Measurements from ENCODE around the gene MPDZ.

The MPDZ gene

GRCh38 chr9:13190040-13190439 is 89.5 kb downstream of the MPDZ start:
- no peak overlapping the region for H3K4me3 ChIP-seq (ENCODE audit: low read depth, low read length)
- no peak for DNase-seq (ENCODE audit: low read depth)
- TF ChIP-seq CTCF (IDR thresholded peaks at IDR 0.05; ENCODE audit: control insufficient read depth, extremely low read depth, insufficient read depth) = no peak

- no peak for TF ChIP-seq CTCF (IDR thresholded peaks at IDR 0.05; ENCODE audit: control insufficient read depth, extremely low read depth, insufficient read depth)
- no peak overlapping the region for H3K4me3 ChIP-seq (ENCODE audit: low read depth, low read length)
- no peak for DNase-seq (ENCODE audit: low read depth)
Measured at GRCh38 chr9:13189362-13189761, 90.1 kb downstream of the MPDZ start.

GRCh38 chr9:13186774-13187173 is 92.7 kb downstream of the MPDZ start:
- TF ChIP-seq CTCF (IDR thresholded peaks at IDR 0.05; ENCODE audit: control insufficient read depth, extremely low read depth, insufficient read depth) = no peak
- H3K4me3 ChIP-seq (ENCODE audit: low read depth, low read length) = no peak overlapping the region
- no peak for DNase-seq (ENCODE audit: low read depth)

- no peak for TF ChIP-seq CTCF (IDR thresholded peaks at IDR 0.05; ENCODE audit: control insufficient read depth, extremely low read depth, insufficient read depth)
- no peak for DNase-seq (ENCODE audit: low read depth)
- no peak overlapping the region for H3K4me3 ChIP-seq (ENCODE audit: low read depth, low read length)
Measured at GRCh38 chr9:13186091-13186490, 93.4 kb downstream of the MPDZ start.

- TF ChIP-seq CTCF (IDR thresholded peaks at IDR 0.05; ENCODE audit: control insufficient read depth, extremely low read depth, insufficient read depth) = no peak
- no peak overlapping the region for H3K4me3 ChIP-seq (ENCODE audit: low read depth, low read length)
- peak; percentile 67 for DNase-seq (ENCODE audit: low read depth)
Measured at GRCh38 chr9:13181652-13182051, 97.8 kb downstream of the MPDZ start.

GRCh38 chr9:13179257-13179656 is 100.2 kb downstream of the MPDZ start:
- H3K4me3 ChIP-seq (ENCODE audit: low read depth, low read length) = no peak overlapping the region

More at GRCh38 chr9:13179257-13179656, 100.2 kb downstream of the MPDZ start:
- no peak for TF ChIP-seq CTCF (IDR thresholded peaks at IDR 0.05; ENCODE audit: control insufficient read depth, extremely low read depth, insufficient read depth)
- no peak for DNase-seq (ENCODE audit: low read depth)
